Stimulated activated CD8-positive, alpha-beta memory T cell treated with anti-CD3 and anti-CD28 coated beads, Interleukin-4, amount 100 ng/mL, for 24 hours (primary cell): ENCODE results near the gene TEKTIP1.
A peak's percentile ranks its signal among the peaks of the same experiment; 100 is the strongest.

Source experiments
- DNase-seq: peaks from one replicate; pipeline ENCODE4 v3.0.0-alpha.2; 2020; ENCODE audit warnings: low read depth

Gene TEKTIP1

DNA sequence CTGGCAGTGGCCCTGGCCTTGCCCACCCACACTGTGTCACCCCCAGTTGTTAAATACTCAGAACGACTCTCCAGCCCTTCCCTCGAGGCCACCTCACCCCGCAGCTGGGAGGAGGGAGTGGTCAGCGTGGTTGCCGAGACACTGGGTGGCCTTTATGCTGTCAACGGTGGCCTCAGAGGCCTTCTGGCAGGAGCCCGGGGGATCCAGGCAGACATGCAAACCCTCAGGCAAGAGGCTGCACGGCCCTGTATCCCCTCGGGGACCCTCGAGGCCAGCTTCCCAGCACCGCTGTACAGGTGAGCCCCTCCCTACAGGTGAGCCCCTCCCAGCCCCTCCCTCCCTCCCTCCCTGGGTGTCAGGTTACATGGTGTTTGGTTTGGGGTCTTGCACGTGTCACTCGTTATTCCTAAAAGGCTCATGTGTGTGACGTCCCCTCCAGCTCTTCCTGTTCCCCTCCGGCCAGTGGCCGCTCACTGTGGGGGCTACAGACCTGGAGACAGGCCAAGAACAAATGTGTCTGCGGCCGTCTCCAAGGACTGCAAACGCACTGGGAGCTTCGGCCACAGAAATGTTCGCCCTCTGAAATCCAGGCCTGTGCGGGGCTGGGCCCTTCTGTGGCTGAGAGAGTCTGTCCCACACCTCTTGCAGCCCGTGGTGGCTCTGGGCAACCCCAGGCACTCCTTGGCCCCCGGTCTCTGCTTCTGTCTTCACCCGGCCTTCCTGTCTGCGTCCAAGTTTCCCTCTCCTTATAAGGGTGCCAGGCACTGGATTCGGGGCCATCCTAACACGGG, at the start of gene TEKTIP1:
Gene TEKTIP1 (plus strand): TSS at position 210 of the 791 bp plus-strand sequence. CDS start 4 bp downstream, at position 214.
- no peak for DNase-seq

DNA sequence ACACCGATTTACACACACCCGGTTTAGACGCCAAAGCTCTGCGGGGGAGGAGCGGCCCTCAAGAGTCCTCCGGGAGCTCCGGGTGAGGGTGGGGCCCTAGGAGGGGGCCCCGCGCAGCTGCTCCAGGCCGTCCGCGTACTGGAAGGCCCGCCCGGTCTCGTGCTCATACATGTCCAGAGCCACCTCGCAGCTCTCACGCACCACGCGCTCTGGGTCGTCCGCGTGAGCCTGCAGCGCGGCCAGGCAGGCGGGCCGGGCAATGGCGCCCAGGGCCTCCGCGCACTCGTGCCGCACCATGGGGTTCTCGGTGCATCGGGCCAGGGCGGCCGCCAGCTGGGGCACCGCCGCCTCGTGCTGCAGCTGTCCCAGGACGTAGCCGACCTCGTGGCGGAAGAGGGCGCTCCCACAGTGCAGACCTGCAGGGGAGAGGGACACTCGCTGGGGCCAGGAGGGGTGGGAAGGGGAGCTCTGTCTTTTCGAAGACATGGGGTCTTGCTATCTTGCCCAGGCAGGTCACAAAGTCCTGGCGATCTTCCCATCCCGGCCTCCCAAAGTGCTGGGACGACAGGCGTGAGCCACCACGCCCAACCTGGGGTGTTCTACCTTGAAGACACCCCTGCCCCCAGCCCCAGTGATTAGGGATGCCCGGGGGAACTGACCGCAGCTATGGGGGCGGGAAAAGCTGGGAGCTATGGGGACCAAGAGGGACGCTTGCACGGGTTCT, 47.4 kb upstream of the TEKTIP1 start:
- no peak for DNase-seq

DNA sequence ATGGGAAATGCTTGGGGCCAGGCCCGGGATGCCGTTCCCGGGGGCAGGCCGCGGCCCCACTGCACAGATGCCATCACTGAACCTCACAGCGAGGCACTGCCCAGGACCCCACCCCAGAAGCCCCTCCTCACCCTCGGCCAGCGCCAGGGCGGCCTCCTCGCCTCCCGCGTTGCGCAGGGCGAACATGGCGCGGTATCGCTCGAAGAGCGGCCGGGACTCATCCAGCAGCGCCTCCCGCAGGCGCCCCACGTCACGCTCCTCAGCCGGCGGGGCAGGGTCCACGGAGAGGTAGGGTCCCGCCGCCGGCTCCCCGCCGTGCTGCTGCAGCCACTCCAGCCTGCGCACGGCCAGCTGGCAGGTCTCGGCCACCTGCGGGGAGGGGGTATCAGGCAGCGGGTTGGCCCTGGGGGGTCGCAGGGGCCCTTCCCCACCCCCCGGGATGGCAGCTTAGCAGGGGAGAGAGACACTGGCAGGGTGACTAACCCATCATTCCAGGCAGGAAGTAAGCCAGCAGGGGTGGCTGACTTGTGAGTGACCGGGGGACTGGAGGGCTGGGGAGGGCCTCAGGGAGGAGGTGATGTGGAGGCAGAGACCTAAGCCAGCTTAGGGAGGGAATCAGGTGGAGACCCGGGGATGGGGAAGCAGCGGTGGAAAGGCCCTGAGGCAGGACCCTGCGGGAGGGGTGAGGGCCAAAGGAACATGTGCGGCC, 46.7 kb upstream of the TEKTIP1 start:
- no peak for DNase-seq

DNA sequence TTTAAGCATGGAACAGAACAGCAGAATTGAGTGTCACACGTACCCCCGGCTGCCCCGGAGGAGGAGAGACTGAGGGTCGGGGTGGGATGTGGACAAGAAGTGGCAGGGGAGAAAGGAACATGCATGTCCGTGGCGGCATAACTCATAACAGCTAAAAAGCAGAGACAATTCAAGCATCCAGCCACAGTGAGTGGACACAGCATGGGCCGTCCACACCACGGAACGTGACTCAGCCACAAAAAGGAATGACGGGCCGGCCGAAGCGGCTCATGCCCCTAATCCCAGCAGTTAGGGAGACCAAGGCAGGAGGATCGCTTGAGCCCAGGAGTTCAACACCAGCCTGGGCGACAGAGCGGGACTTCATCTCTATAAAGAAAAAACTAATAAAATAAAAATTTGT, 46.1 kb upstream of the TEKTIP1 start:
- DNase-seq: no peak

DNA sequence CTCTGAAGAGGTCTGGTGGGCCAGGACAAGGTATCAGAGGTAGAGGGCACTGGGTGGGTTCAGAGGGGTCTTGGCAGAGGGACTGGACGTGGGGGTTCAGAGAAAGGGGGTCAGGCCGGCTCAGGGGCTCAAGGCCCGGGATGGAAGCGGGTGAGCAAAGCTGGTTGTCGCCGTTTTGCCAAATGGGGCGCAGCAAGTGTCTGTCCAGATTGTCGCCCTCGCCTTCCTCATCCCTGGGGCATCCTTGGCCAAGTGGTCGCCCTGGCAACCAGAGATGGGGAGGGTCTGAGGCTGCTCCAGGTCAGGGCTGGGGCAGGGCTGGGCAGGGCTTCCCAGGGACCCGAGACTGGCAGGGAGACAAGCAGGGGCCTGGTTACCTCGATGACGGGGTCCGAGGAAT, 45.3 kb upstream of the TEKTIP1 start:
- DNase-seq: no peak

DNA sequence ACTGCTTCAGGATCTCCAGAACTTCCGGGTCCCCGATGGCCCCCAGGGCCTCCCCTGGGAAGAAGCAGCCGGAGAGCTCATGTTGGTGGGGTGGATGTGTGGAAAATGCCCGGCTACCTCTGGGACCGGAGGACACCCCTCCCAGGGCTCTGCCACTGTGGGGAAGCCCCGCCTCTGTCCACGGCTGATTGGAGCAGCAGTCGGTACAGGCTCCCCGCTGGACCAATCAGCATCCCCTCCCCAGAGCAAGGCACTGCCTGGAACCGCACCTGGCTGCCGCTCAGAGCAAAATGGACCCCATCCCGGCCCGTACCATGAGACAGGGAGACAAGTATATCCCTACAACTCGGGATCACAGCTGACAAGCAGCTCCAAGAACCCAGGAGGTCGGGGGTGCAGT, 44.9 kb upstream of the TEKTIP1 start:
- no peak for DNase-seq

DNA sequence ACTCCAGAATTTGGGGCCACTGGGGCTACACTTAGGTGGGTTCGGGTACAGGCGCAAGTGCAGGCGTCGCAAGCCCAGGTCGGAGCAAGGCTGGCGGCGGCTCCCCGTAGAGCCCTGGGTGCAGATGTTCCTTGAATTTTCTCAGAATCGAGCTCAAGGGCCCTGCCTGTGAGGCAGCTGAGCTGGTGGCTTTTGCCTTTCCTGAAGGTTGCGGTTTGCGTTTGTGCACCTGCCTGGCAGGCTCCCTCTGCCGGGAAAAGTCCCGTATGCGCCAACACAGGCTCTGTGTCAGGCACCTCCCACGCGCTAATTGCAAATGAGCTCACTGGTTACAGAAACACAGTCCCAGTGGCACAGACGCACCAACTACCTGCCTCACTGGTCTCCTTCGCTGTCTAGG, 44.4 kb upstream of the TEKTIP1 start:
- no peak for DNase-seq

DNA sequence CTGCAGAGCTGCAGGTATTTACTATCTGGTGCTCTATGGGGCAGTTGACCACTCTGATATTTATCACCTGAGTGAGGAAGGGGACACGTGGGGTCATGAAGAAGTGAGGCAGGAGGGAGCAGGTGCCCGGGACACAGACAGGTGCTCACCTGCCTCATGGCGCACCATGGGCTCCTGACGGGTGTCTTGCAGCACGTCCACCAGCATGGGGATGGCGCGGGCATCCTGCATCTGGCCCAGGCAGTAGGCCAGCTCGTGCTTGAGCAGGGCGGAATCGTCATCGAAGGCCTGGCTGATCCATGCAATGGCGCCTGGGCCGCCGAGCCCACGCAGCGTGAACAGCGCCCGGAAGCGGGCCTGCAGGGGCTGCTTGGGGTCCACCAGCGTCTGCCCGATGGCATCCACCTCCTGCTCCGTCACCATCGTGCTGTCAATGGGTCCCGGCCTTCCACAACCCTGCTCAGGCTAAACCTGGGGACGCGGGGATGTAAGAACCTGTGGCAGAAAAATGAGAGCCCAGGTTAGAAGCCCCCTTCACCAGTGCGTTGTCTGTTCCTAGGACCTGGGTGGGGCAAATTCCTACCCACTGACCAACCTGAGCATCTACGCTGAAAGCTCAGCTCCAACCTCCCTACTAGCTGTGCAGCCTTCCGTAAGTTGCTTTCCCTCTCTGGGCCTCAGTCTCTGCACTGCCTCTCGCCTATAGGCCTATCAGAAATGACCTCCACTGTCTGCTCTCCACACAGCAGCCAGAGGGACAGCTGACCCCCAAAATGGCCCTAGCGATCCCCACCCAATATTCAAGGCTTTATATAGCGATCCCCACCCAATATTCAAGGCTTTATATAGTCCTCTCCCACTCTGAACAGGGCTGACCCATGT, 42.3 kb upstream of the TEKTIP1 start:
- no peak for DNase-seq

DNA sequence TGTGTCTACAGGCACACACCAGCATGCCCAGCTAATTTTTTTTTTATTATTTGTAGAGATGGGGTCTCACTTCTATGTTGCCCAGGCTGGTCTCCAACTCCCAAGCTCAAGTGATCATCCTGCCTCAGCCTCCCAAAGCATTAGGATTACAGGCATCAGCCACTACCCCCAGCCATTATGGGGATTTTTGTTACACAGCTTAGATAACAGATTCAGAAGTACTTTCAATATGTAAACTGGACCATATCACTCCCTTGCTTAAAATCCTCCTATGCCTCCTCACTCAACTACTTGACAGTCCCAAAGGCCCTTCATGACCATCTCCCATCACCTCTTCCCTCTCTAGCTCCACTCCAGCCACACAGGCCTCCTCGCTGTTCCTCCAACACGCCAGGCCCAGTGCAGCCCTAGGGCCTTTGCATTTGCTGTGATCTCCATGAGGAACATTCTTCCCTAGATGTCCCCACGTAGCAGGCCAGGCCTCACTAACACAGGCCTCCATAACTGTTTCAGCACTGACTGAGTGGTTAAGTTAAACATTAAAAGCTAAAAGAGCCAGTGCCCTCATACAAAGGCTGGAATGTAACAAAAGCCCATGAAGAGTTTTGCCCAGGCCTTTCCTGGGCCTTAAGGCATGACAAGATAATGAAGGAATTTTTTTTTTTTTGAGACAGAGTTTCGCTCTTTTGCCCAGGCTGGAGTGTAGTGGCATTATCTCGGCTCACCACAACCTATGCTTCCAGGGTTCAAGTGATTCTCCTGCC, 41.0 kb upstream of the TEKTIP1 start:
- no peak for DNase-seq

DNA sequence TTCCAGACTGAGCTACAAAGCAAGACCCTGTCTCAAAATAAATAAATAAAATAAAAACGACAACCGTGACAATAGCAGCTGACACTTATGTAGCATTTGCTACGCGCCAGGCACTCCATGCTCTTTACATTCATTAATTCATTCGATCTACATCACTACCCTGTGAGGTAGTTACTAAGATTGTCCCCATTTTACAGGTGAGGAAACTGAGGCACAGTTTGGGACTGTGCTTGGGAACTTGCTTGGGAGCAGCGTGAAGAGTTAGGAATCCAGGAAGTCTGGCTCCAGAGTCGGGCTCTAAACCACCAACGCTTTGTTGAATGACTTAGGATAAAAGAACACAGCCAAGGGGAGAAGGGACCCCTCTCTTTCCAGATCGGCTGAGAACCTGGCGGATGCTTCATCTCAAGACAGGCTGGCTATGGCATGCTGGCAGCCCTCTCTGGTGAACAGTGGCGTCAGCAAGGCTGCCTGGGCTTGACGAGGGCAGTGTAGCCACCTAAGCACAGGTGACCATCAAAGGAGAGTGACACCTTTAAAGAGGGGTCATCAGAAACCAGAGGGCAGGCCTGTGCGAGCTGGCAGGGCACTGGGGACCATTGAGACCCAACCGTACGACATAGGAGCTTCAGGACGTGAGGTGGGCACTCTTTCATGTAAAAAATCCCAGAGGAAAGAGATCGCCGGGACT, 39.1 kb upstream of the TEKTIP1 start:
- DNase-seq: no peak

DNA sequence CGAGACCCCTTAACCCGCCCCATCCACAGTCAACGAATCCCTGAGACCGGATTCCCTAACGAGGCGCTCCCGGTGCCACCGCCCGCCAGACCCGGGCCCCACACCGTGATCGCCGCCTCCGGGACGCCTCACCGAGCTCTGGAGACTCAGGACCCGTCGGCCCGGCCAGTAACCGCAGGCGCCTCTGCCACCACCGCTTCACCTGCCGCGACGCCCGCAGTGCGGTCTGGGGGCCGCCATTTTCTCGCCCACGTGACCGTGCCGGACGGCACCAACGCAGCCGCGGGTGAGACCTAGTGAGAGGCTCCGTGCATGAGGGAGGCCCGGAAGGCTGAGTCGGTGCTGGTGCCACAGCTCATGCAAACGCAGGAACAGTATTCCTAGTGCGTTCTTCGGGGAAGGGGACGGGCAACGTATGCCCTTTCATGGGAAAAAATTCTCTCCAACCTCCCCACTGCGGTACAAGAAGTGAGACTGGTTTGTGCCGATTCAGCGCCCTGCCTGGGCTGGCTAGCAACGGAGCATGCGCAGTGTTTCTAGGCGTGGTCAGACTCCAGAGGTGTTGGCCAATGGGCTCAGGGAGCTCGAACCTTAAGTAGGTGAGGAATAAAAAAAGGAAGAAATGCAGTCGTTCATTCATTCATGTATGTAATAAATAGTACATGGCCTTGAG, 38.4 kb upstream of the TEKTIP1 start, which contains the start of gene DOHH:
Gene DOHH (minus strand): TSS at position 246 of the 673 bp plus-strand sequence. CDS start 3,860 bp downstream, outside the sequence.
- peak; percentile 96 for DNase-seq

DNA sequence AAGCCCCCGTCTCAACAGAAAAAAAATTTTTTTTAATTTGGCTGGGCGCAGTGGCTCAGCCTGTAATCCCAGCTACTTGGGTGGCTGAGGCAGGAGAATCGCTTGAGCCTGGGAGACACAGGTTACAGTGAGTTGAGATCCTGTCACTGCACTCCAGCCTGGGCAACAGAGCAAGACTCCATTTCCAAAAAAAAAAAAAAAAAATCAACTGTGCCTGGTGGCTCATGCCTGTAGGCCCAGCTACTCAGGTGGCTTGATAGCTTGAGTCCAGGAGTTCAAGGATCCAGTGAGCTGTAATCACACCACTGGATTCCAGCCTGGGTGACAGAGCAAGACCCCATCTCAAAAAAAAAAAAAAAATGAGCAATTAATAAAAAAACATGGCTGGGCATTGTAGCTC, 37.2 kb upstream of the TEKTIP1 start:
- DNase-seq: no peak

DNA sequence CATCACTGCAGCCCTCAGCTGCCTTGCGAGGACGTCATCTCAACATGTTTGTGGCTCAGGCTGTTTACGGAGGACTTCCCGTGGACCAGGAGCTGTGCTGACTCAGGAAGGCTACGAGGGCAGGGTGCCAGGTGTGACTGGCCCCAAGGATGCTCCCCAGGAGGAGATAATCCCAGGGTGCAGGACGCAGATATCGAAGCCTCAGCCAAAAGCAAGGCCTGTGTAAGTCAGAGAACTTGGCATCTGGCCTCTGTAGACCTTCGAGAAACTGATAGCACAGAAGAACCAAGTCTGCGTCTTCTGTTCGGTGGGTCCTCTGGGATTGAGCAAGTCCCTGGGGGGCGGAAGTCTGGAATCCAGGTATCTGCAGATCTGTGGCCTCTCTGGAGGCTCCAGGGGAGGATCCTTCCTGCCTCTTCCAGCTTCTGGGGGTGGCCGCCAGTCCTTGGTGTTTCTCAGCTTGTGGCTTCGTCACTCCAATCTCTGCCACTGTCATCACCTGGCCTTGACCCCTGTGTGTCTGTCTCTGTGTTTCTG, 35.9 kb upstream of the TEKTIP1 start:
- no peak for DNase-seq

DNA sequence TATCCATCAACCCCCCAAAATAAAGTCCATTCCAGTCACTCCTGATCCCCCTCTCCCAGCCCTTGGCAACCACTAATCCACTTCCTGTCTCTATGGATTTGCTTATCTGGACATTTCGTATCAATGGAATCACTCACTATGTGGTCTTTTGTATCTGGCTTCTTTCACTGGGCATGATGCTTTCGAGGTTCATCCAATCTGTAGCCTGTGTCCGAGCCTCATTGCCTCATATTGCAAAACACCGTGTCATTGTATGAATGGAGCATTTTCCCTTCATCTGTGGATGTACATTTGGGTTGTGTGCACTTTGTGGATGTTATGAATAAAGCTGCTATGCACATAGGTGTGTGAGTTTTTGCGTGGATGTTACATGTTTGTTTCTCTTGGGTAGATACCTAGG, 34.2 kb upstream of the TEKTIP1 start:
- no peak for DNase-seq

DNA sequence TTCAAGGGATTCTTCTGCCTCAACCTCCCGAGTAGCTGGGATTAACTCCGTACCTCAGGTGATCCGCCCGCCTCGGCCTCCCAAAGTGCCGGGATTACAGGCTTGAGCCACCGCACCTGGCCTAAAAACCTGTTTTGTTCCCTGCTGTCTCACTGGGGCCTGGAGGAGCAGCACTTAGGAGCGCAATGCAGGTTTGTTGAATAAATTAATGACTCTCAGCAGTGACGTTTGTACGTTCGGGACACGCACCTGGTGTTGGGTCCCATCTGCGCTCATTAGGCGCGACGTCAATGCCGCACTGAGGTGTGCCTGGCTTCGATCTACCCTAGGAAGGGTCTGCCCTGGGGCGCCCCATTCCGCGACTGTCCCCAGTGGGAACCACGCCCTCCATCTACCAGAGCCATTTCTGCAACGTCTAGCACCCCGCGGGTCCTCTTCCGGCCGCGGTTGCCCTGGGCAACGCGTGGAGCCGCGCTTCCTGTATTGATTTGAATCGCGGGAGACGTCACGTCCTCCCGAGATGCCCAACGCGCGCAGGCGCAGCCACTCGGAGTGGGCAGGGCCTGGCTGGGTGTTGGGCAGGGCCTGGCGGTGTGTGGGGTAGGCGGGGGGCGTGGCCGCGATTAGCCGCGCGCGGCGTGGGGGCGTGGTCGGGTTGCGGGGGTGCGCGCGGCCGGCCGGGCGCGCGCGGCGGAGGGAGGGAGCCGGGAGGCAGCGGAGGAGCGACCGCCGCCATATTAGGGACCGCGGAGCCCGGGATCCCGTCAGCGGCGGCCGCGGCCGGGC, 33.2 kb upstream of the TEKTIP1 start, which contains the start of gene FZR1:
Gene FZR1 (plus strand): TSS at position 714 of the 786 bp plus-strand sequence. CDS start 16,679 bp downstream, outside the sequence.
- peak; percentile 99 for DNase-seq

DNA sequence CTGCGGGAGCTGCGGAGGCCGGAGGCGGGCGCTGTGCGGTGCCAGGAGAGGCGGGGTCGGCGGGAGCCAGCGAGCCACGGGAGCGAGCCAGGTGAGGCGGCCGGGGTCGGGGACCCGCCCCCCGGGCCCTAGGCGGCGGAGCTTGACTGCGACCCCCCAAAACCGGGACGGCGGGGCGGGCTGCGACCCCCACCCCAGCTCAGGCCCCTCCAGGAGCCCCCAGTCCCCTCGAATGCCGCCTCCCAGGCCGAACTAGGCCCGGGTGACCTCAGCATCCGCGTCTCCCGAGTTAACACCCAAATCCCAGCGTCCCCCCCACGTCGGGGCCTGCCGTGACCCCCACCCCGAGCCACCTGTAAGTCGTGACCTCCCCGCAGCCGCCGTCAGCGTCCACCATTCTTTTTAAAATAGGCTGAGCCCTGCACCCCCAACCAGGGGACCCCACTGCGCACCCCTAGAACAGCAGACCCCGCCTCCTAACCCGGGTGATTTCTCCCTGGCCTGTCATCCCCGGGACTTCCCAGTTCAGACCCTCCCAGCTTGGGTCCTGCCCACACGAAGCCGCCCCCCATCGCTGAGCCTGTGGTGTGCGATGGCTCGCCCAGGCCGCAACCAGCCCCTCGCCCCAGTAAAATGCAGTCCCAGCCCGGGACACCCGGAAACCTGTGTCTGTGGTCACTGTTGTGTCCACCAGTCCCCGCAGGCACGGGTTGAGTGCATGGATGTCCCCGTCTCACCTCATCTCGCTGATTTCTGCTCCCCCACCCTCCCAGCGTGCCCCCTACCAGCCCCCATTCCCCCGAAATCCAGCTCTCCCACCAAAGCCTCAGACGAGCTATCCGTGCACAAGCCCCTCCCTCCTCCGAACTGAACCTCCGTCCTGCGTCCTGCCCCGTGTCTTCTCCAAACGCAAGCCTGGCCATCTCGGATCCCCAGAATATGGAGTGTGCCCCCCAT, 32.3 kb upstream of the TEKTIP1 start:
- no peak for DNase-seq

DNA sequence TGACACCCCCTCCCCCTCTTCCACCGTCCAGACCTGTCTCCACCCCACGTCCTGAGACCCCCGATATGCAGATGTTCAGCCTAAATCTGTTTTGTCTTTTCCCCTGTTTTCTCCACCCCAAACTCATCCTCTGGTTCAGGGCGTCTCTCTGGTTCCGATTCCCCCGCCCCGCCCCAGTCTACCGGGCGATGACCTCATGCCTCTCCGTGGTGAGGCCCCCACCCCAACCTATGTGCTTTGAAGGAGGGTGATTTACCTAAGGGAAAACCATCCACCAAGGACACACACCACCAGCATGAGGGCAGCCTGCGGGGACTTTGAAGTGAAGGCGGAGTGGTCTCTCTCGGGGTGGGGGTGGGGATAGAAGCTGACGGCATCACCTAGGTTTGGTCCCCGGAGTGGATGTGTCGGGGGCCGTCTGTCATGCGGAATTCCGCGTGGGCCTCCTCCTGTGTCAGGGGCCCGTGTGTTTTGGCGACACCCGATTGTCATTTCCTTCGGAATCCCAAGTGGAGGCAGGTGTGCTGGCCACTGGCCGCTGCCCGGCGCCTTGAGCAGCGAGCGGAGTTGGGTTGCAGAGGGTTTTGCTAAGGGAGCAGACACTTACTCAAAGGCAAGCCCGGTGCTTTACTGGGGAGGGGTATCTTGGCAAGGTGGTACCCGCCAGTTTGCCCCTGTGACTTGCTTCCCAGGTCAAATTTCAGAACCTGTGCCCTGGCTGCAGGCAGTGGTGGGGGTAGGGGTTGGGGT, 31.4 kb upstream of the TEKTIP1 start:
- DNase-seq: no peak
